Spinal cord (tissue), 10 donors: Measurements from ENCODE around the gene DRC7. TPM values are rescaled to one million over a fixed set of nuclear protein-coding genes. Genes with fewer than 3 reads are reported as not detected.

ENCODE experiments used
- DNase-seq, 6 donors: peaks; one replicate each; pipeline versions ENCODE4 v3.0.0 to v3.0.0-alpha.2; 2013 to 2015; ENCODE audit warnings: low spot score in 6 of 6, low read depth in 4 of 6
- H3K27ac ChIP-seq: one replicate; pipeline ENCODE4 v1.5.1; 2013; ENCODE audit warnings: low read depth, low read length, control low read depth
- H3K27me3 ChIP-seq: one replicate; pipeline ENCODE4 v1.6.1; 2013; ENCODE audit warnings: low read length; ENCODE audit not compliant: control insufficient read depth, insufficient read depth
- H3K36me3 ChIP-seq: one replicate; pipeline ENCODE4 v1.6.1; 2013; ENCODE audit warnings: low read length; ENCODE audit not compliant: control insufficient read depth, insufficient read depth
- H3K4me1 ChIP-seq: one replicate; pipeline ENCODE4 v1.6.1; 2013; ENCODE audit warnings: low read length; ENCODE audit not compliant: control insufficient read depth, insufficient read depth
- H3K4me3 ChIP-seq: one replicate; pipeline ENCODE4 v1.5.1; 2013; ENCODE audit warnings: low read depth, low read length, control low read depth
- H3K9me3 ChIP-seq: one replicate; pipeline ENCODE4 v1.6.1; 2013; ENCODE audit warnings: low read length; ENCODE audit not compliant: control insufficient read depth, insufficient read depth
- WGBS: methylation state at CpG from one replicate; pipeline ENCODE4 v1.1.5; 2013; ENCODE audit warnings: missing lambda C conversion rate; ENCODE audit not compliant: insufficient coverage; 5-methylcytosine and 5-hydroxymethylcytosine counted together
- polyA plus RNA-seq, 2 donors: library from polyadenylated mRNA; unstranded; fragments of 120-200 nt; gene quantifications; one replicate each; pipeline ENCODE4 v1.2.1, GENCODE V29; 2013; ENCODE audit not compliant: insufficient read length in 2 of 2
- total RNA-seq, 2 donors: library from RNA; depleted of rRNA in 1 of 2; stranded (reverse); fragments of 120-200 nt in 1 of 2; fragments of >200 nt in 1 of 2; gene quantifications; one replicate each; pipeline versions ENCODE4 v1.2.3 to v1.2.4, GENCODE V29; 2013 to 2014
- donor health status: healthy.

The DRC7 gene
- total and polyA plus RNA-seq, 4 donors, result 0.69 to 6.0 (median 4.0) TPM

GRCh38 chr16:57722210-57722499, 27.5 kb downstream of the DRC7 start:
- no peak overlapping the region for H3K27ac ChIP-seq
- WGBS, result 100% methylated on average over 2 of the region's 2 CpGs
- no peaks in the 10 kb centered on the region for H3K27me3 ChIP-seq
- H3K9me3 ChIP-seq, result no peaks in the 10 kb centered on the region
- no peak for DNase-seq
- H3K4me1 ChIP-seq, result no peaks in the 10 kb centered on the region
- H3K36me3 ChIP-seq, result peaks cover 3% of the 10 kb centered on the region
- no peak overlapping the region for H3K4me3 ChIP-seq

- 82% methylated on average over 8 of the region's 11 CpGs for WGBS
- Histone ChIP-seq H3K27me3 (no peaks in the 10 kb centered on the region), H3K9me3 (no peaks in the 10 kb centered on the region), H3K36me3 (peaks cover 3% of the 10 kb centered on the region), H3K4me1 (no peaks in the 10 kb centered on the region), H3K4me3 (no peak overlapping the region), H3K27ac (no peak overlapping the region)
- DNase-seq, result no peak
Measured at GRCh38 chr16:57722651-57723050, 28.0 kb downstream of the DRC7 start.

- no peak overlapping the region for H3K4me3 ChIP-seq
- no peaks in the 10 kb centered on the region for H3K9me3 ChIP-seq
- no peak for DNase-seq
- H3K36me3 ChIP-seq, result peaks cover 3% of the 10 kb centered on the region
- no peaks in the 10 kb centered on the region for H3K27me3 ChIP-seq
- no peak overlapping the region for H3K27ac ChIP-seq
- WGBS, result 76% methylated on average over 6 of the region's 7 CpGs
- no peaks in the 10 kb centered on the region for H3K4me1 ChIP-seq
Measured at GRCh38 chr16:57723170-57723569, 28.6 kb downstream of the DRC7 start.

DNA sequence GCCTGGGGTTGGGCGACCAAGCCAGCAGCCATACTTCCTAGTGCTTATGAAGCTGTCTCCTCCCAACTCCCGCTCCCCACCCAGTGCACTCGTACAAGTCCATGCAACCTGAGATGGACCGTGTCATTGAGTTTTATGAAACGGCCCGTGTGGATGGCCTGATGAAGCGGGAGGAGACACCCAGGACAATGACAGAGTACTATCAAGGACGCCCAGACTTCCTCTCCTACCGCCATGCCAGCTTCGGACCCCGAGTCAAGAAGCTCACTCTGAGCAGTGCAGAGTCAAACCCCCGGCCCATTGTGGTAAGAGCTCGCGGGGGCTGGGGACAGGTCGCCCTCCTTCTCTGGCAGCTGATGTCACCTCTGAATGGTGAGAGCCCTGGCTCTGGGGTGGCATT, 29.9 kb downstream of the DRC7 start:
- H3K9me3 ChIP-seq, result no peaks in the 10 kb centered on the region
- DNase-seq, result no peak
- peaks cover 3% of the 10 kb centered on the region for H3K36me3 ChIP-seq
- H3K27me3 ChIP-seq, result no peaks in the 10 kb centered on the region
- H3K4me1 ChIP-seq, result no peaks in the 10 kb centered on the region
- no peak overlapping the region for H3K27ac ChIP-seq
- H3K4me3 ChIP-seq, result no peak overlapping the region
- 77% methylated on average over 9 of the region's 15 CpGs for whole genome bisulfite sequencing

GRCh38 chr16:57725151-57725550, 30.5 kb downstream of the DRC7 start:
- Histone ChIP-seq H3K4me1 (no peaks in the 10 kb centered on the region), H3K36me3 (peaks cover 3% of the 10 kb centered on the region), H3K9me3 (no peaks in the 10 kb centered on the region), H3K27me3 (no peaks in the 10 kb centered on the region), H3K4me3 (no peak overlapping the region), H3K27ac (no peak overlapping the region)
- WGBS, result no CpG with 5 or more reads among the region's 5 CpGs
- no peak for DNase-seq

GRCh38 chr16:57725554-57725953, 30.9 kb downstream of the DRC7 start:
- Histone ChIP-seq H3K9me3 (no peaks in the 10 kb centered on the region), H3K27me3 (no peaks in the 10 kb centered on the region), H3K4me1 (no peaks in the 10 kb centered on the region), H3K4me3 (no peak overlapping the region), H3K36me3 (peaks cover 3% of the 10 kb centered on the region), H3K27ac (no peak overlapping the region)
- WGBS, result 80% methylated on average over 3 of the region's 5 CpGs
- DNase-seq, result peak in 1 of 6 donors; percentile 11

GRCh38 chr16:57725976-57726375, 31.4 kb downstream of the DRC7 start:
- DNase-seq, result no peak
- WGBS, result 93% methylated on average over 30 of the region's 30 CpGs
- Histone ChIP-seq H3K27me3 (no peaks in the 10 kb centered on the region), H3K9me3 (no peaks in the 10 kb centered on the region), H3K4me1 (no peaks in the 10 kb centered on the region), H3K27ac (no peak overlapping the region), H3K36me3 (peaks cover 3% of the 10 kb centered on the region), H3K4me3 (no peak overlapping the region)

GRCh38 chr16:57726433-57726947, 31.9 kb downstream of the DRC7 start:
- no peaks in the 10 kb centered on the region for H3K27me3 ChIP-seq
- WGBS, result 89% methylated on average over 3 of the region's 7 CpGs
- no peak overlapping the region for H3K4me3 ChIP-seq
- DNase-seq, result no peak
- no peaks in the 10 kb centered on the region for H3K9me3 ChIP-seq
- H3K27ac ChIP-seq, result no peak overlapping the region
- no peaks in the 10 kb centered on the region for H3K4me1 ChIP-seq
- peaks cover 3% of the 10 kb centered on the region for H3K36me3 ChIP-seq

- Histone ChIP-seq H3K4me1 (no peaks in the 10 kb centered on the region), H3K9me3 (no peaks in the 10 kb centered on the region), H3K4me3 (no peak overlapping the region), H3K36me3 (peaks cover 3% of the 10 kb centered on the region), H3K27me3 (no peaks in the 10 kb centered on the region), H3K27ac (no peak overlapping the region)
- no peak for DNase-seq
- WGBS, result no CpG with 5 or more reads among the region's 4 CpGs
Measured at GRCh38 chr16:57727610-57728009, 33.0 kb downstream of the DRC7 start.

DNA sequence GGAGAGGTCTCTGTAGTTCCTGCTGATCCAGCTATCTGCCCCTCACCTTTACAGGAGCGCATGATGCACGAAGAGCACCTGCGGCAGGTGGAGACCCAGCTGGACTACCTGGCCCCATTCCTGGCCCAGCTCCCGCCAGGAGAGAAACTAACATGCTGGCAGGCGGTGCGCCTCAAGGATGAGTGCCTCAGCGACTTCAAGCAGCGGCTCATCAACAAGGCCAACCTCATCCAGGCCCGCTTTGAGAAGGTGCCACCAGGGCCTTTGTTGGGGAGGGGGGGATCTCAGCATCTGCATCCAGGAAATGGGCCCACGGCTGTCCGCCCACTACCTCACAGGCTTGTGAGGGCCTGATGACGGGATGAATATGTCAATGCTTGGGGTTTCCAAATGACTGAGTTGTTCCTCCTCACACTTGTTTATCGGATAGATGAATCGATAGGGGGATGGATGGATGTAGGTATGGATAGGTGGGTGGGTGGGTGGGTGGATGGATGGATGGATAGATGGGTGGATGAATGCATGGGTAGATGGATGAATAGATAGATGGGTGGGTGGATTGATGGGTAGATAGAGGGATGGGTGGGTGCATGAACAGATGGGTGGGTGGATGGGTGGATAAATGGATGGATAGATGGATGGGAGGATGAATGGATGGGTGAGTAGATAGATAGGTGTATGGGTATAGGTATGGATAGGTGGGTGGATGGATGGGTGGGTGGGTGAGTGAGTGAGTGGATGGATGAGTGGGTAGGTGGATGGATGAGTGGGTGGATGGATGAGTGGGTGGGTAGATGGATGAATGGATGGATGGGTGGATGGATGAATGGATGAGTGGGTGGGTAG, 34.0 kb downstream of the DRC7 start:
- DNase-seq, result no peak
- H3K27ac ChIP-seq, result no peak overlapping the region
- H3K4me3 ChIP-seq, result no peak overlapping the region
- no peaks in the 10 kb centered on the region for H3K9me3 ChIP-seq
- no peaks in the 10 kb centered on the region for H3K4me1 ChIP-seq
- 98% methylated on average over 13 of the region's 14 CpGs for WGBS
- H3K36me3 ChIP-seq, result no peaks in the 10 kb centered on the region
- no peaks in the 10 kb centered on the region for H3K27me3 ChIP-seq
